OCI-LY1 (cell line): Measurements from ENCODE around the gene VPS4A.

ENCODE experiments used
- H2AFZ ChIP-seq: fragments of 200-600 bp; sonication (generic), shearing (Covaris generic); 2 replicates; pipeline ENCODE4 v1.6.0; 2014; ENCODE audit warnings: antibody characterized with exemption, mild to moderate bottlenecking, low read length
- H3F3A ChIP-seq: fragments of 200-600 bp; sonication (generic), shearing (Covaris generic); 2 replicates; pipeline ENCODE4 v1.6.0; 2014; ENCODE audit warnings: mild to moderate bottlenecking, antibody characterized with exemption, low read length, moderate library complexity; ENCODE audit not compliant: insufficient read depth
- H3K27ac ChIP-seq: fragments of 200-600 bp; sonication (generic); 2 replicates; pipeline ENCODE4 v1.5.1; 2014; ENCODE audit warnings: low read length, mixed run types, mild to moderate bottlenecking, low read depth; ENCODE audit not compliant: poor library complexity, severe bottlenecking
- H3K27me3 ChIP-seq: fragments of 200-600 bp; sonication (generic); 2 replicates; pipeline ENCODE4 v1.6.0; 2014; ENCODE audit warnings: antibody characterized with exemption, mild to moderate bottlenecking, low read length, moderate library complexity; ENCODE audit not compliant: insufficient read depth
- H3K36me3 ChIP-seq: fragments of 200-600 bp; sonication (generic); 2 replicates; pipeline ENCODE4 v1.6.1; 2014; ENCODE audit warnings: mild to moderate bottlenecking, antibody characterized with exemption, low read length, moderate library complexity, mixed read lengths; ENCODE audit not compliant: insufficient read depth
- H3K4me1 ChIP-seq: fragments of 200-600 bp; sonication (generic); 2 replicates; pipeline ENCODE4 v1.5.1; 2014; ENCODE audit warnings: mild to moderate bottlenecking, low read length, moderate library complexity; ENCODE audit not compliant: insufficient read depth, severe bottlenecking
- H3K4me2 ChIP-seq: fragments of 200-600 bp; sonication (generic), shearing (Covaris generic); 2 replicates; pipeline ENCODE4 v1.6.1; 2014; ENCODE audit warnings: low read length
- H3K4me3 ChIP-seq: fragments of 200-600 bp; sonication (generic); 2 replicates; pipeline ENCODE4 v1.5.1; 2014; ENCODE audit warnings: low read length, low read depth, mild to moderate bottlenecking, mixed read lengths; ENCODE audit not compliant: poor library complexity, severe bottlenecking
- H3K79me2 ChIP-seq: fragments of 200-600 bp; shearing (Covaris generic); 2 replicates; pipeline ENCODE4 v1.6.1; 2016; ENCODE audit warnings: mixed run types, low read length, mixed read lengths; ENCODE audit not compliant: insufficient read depth
- H3K9ac ChIP-seq: fragments of 200-600 bp; sonication (generic), shearing (Covaris generic); 2 replicates; pipeline ENCODE4 v1.6.1; 2014; ENCODE audit warnings: mild to moderate bottlenecking, low read length, mixed read lengths
- H3K9me2 ChIP-seq: fragments of 200-600 bp; sonication (generic), shearing (Covaris generic); 2 replicates; pipeline ENCODE4 v1.6.1; 2014; ENCODE audit warnings: low read depth, mild to moderate bottlenecking, low read length, mixed read lengths
- H3K9me3 ChIP-seq: fragments of 200-600 bp; shearing (Covaris generic); 2 replicates; pipeline ENCODE4 v1.6.1; 2014; ENCODE audit warnings: low read length, mixed read lengths
- H4K20me1 ChIP-seq: fragments of 200-600 bp; sonication (generic), shearing (Covaris generic); 2 replicates; pipeline ENCODE4 v1.6.0; 2016; ENCODE audit warnings: mild to moderate bottlenecking, low read length; ENCODE audit not compliant: insufficient read depth
- EZH2 ChIP-seq: fragments of 200-600 bp; sonication (generic), shearing (Covaris generic); IDR thresholded peaks from 2 replicates; pipeline ENCODE4 v1.8.0; 2017; ENCODE audit warnings: borderline replicate concordance, mixed run types, mild to moderate bottlenecking, antibody characterized with exemption, low read length, moderate library complexity, mixed read lengths
- TF ChIP-seq, protein P1 (sequence below): fragments of 200-600 bp; sonication (generic), shearing (Covaris generic); IDR thresholded peaks from 2 replicates; pipeline ENCODE4 v1.5.1; 2017; ENCODE audit warnings: mild to moderate bottlenecking, antibody characterized with exemption, low read length, moderate library complexity, mixed read lengths

VPS4A gene

DNA sequence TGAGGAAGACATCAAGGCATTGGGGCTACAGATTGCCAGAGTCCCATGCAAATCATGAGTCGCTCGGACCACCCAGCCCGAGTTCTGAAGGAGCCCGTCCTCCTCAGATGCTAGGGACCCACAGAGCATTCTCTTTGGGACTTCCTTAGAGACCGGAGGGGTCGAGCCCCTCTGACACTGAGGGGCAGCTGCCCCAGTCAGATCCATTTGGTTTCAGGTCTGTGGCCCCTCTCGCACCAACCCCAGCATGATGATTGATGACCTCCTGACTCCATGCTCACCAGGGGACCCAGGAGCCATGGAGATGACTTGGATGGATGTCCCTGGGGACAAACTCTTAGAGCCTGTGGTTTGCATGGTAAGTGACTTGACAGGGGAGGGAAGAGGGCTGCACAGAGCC, 11.2 kb downstream of the VPS4A start:
- Histone ChIP-seq H3K9ac (no peak overlapping the region), H4K20me1 (no peaks in the 10 kb centered on the region), H3K79me2 (peaks cover 22% of the 10 kb centered on the region)

DNA sequence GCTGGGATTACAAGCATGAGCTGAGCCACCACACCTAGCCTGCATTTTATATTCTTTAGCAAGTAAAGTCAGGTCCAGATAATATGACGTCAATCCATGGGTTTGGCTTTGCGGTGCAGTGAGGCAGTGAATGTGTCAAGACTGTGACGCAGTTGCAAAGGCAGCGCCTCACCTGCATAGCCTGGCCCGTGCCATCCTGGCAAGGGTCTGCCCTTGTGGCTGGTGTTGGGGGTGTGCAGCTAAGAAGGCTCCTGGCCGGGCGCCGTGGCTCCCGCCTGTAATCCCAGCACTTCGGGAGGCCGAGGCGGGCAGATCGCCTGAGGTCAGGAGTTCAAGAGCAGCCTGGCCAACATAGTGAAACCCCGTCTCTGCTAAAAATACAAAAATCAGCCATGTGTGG, 12.3 kb downstream of the VPS4A start:
- Histone ChIP-seq H3K27me3 (no peaks in the 10 kb centered on the region), H3K4me3 (no peak overlapping the region), H3F3A (no peaks in the 10 kb centered on the region), H3K9me3 (no peaks in the 10 kb centered on the region), H3K79me2 (peaks cover 31% of the 10 kb centered on the region), H3K9me2 (no peaks in the 10 kb centered on the region), H3K9ac (no peak overlapping the region), H3K36me3 (peaks cover 96% of the 10 kb centered on the region), H3K4me2 (no peak overlapping the region), H4K20me1 (no peaks in the 10 kb centered on the region), H3K4me1 (peaks cover 27% of the 10 kb centered on the region), H3K27ac (no peak overlapping the region), H2AFZ (no peak overlapping the region)
- no peak for TF ChIP-seq EZH2
- TF ChIP-seq, protein P1, sequence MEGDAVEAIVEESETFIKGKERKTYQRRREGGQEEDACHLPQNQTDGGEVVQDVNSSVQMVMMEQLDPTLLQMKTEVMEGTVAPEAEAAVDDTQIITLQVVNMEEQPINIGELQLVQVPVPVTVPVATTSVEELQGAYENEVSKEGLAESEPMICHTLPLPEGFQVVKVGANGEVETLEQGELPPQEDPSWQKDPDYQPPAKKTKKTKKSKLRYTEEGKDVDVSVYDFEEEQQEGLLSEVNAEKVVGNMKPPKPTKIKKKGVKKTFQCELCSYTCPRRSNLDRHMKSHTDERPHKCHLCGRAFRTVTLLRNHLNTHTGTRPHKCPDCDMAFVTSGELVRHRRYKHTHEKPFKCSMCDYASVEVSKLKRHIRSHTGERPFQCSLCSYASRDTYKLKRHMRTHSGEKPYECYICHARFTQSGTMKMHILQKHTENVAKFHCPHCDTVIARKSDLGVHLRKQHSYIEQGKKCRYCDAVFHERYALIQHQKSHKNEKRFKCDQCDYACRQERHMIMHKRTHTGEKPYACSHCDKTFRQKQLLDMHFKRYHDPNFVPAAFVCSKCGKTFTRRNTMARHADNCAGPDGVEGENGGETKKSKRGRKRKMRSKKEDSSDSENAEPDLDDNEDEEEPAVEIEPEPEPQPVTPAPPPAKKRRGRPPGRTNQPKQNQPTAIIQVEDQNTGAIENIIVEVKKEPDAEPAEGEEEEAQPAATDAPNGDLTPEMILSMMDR, result no peak

More for the DNA sequence above, 11.2 kb downstream of the VPS4A start:
- H3K4me3 ChIP-seq, result no peak overlapping the region
- H3K36me3 ChIP-seq, result peaks cover 95% of the 10 kb centered on the region
- H2AFZ ChIP-seq, result no peak overlapping the region
- H3K27ac ChIP-seq, result no peak overlapping the region
- H3K9me2 ChIP-seq, result no peaks in the 10 kb centered on the region
- H3K27me3 ChIP-seq, result no peaks in the 10 kb centered on the region
- H3K4me1 ChIP-seq, result peaks cover 17% of the 10 kb centered on the region
- H3K4me2 ChIP-seq, result no peak overlapping the region
- no peaks in the 10 kb centered on the region for H3F3A ChIP-seq
- no peak for TF ChIP-seq EZH2
- TF ChIP-seq, protein P1, result no peak
- no peaks in the 10 kb centered on the region for H3K9me3 ChIP-seq

DNA sequence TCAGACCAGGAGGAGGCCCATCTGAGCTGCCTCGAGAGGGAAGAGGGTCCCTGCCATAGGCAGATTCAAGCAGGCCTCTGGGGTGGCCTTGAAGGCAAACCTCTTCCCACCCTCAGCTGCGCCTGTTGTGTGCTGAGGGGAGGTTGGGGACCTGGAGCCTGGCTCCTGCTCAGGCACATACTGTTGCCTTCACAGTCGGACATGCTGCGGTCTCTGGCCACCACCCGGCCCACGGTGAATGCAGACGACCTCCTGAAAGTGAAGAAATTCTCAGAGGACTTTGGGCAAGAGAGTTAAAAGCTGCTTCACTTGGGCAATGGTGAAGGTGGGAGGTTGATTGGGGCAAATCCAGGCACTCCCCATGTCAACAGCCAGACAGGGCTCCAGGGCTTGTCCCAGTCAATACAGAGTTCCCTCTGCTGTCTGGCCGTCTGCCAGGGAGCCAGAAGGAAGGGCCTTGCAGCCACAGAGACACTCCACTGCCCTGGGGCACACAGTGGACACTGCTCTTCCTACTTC, 12.9 kb downstream of the VPS4A start:
- Histone ChIP-seq H3K9me2 (no peaks in the 10 kb centered on the region), H3K27ac (no peak overlapping the region), H3K9ac (no peak overlapping the region), H3K79me2 (peaks cover 38% of the 10 kb centered on the region), H3K27me3 (no peaks in the 10 kb centered on the region), H4K20me1 (no peaks in the 10 kb centered on the region), H2AFZ (no peak overlapping the region), H3K4me1 (peaks cover 34% of the 10 kb centered on the region), H3K36me3 (peaks cover 95% of the 10 kb centered on the region), H3K4me2 (no peak overlapping the region), H3F3A (no peaks in the 10 kb centered on the region), H3K9me3 (no peaks in the 10 kb centered on the region), H3K4me3 (no peak overlapping the region)
- no peak for TF ChIP-seq EZH2
- TF ChIP-seq, protein P1, result no peak
